NCI-H345 treated with DMSO at 0.1 percent for 48 hours (cell line): ENCODE measurements around the gene DIP2A.

Experiments
- DNase-seq: peaks from one replicate; lab custom pipeline; 2025; ENCODE audit not compliant: unreplicated experiment; lab: John Stamatoyannopoulos, UW

DIP2A gene

GRCh38 chr21:46477765-46478164 lies 19.1 kb downstream of the DIP2A start:
- no peak for DNase-seq

GRCh38 chr21:46478910-46479309 lies 20.2 kb downstream of the DIP2A start:
- no peak for DNase-seq

GRCh38 chr21:46480466-46480865 lies 21.8 kb downstream of the DIP2A start:
- DNase-seq: no peak

GRCh38 chr21:46482225-46482845 lies 23.6 kb downstream of the DIP2A start:
- no peak for DNase-seq

- DNase-seq: no peak
These were observed 24.1 kb downstream of the DIP2A start for GRCh38 chr21:46482846-46483231.

- DNase-seq: no peak
These were observed 24.9 kb downstream of the DIP2A start for GRCh38 chr21:46483300-46484295.

GRCh38 chr21:46486481-46487126 lies 27.9 kb downstream of the DIP2A start:
- DNase-seq: no peak

GRCh38 chr21:46489162-46489663 lies 30.5 kb downstream of the DIP2A start:
- DNase-seq: no peak

GRCh38 chr21:46489800-46490199 lies 31.1 kb downstream of the DIP2A start:
- DNase-seq: no peak

GRCh38 chr21:46491553-46491952 lies 32.9 kb downstream of the DIP2A start:
- no peak for DNase-seq

- DNase-seq: no peak
These were observed 34.2 kb downstream of the DIP2A start for GRCh38 chr21:46492851-46493250.

- no peak for DNase-seq
These were observed 35.1 kb downstream of the DIP2A start for GRCh38 chr21:46493828-46494227.

GRCh38 chr21:46498335-46499050 lies 39.8 kb downstream of the DIP2A start:
- no peak for DNase-seq

GRCh38 chr21:46500224-46500861 lies 41.7 kb downstream of the DIP2A start:
- DNase-seq: no peak

- no peak for DNase-seq
These were observed 45.3 kb downstream of the DIP2A start for GRCh38 chr21:46503922-46504550.

- no peak for DNase-seq
These were observed 46.0 kb downstream of the DIP2A start for GRCh38 chr21:46504666-46505065.

- DNase-seq: no peak
These were observed 48.9 kb downstream of the DIP2A start for GRCh38 chr21:46507562-46507961.

GRCh38 chr21:46509741-46510502 lies 51.2 kb downstream of the DIP2A start:
- DNase-seq: no peak

- DNase-seq: no peak
These were observed 56.4 kb downstream of the DIP2A start for GRCh38 chr21:46515109-46515508.
